ENCODE measurements around the gene TWIST2.

TWIST2 gene

GRCh38 chr2:238938401-238939055, 90.6 kb downstream of the TWIST2 start:
- DNase-seq (ENCODE audit: low read depth, low spot score): no peak

- no peak for DNase-seq (ENCODE audit: low read depth, low spot score)
Observed at GRCh38 chr2:238939074-238939473, 91.2 kb downstream of the TWIST2 start.

- DNase-seq (ENCODE audit: low read depth, low spot score): no peak
Observed at GRCh38 chr2:238939521-238940403, 91.9 kb downstream of the TWIST2 start.

GRCh38 chr2:238940806-238941205, 92.9 kb downstream of the TWIST2 start:
- no peak for DNase-seq (ENCODE audit: low read depth, low spot score)

- DNase-seq (ENCODE audit: low read depth, low spot score): no peak
Observed at GRCh38 chr2:238941262-238941792, 93.4 kb downstream of the TWIST2 start.

GRCh38 chr2:238942080-238942725, 94.3 kb downstream of the TWIST2 start:
- no peak for DNase-seq (ENCODE audit: low read depth, low spot score)

GRCh38 chr2:238942726-238943300, 94.9 kb downstream of the TWIST2 start:
- no peak for DNase-seq (ENCODE audit: low read depth, low spot score)

GRCh38 chr2:238943338-238944067, 95.6 kb downstream of the TWIST2 start:
- DNase-seq (ENCODE audit: low read depth, low spot score): no peak

- no peak for DNase-seq (ENCODE audit: low read depth, low spot score)
Observed at GRCh38 chr2:238945433-238946150, 97.7 kb downstream of the TWIST2 start.

- no peak for DNase-seq (ENCODE audit: low read depth, low spot score)
Observed at GRCh38 chr2:238946318-238947242, 98.7 kb downstream of the TWIST2 start.

- DNase-seq (ENCODE audit: low read depth, low spot score): no peak
Observed at GRCh38 chr2:238947243-238947760, 99.4 kb downstream of the TWIST2 start.

- no peak for DNase-seq (ENCODE audit: low read depth, low spot score)
Observed at GRCh38 chr2:238947920-238948710, 100.2 kb downstream of the TWIST2 start.

GRCh38 chr2:238948765-238949641, 101.1 kb downstream of the TWIST2 start:
- no peak for DNase-seq (ENCODE audit: low read depth, low spot score)

GRCh38 chr2:238949710-238950345, 101.9 kb downstream of the TWIST2 start:
- DNase-seq (ENCODE audit: low read depth, low spot score): no peak

- no peak for DNase-seq (ENCODE audit: low read depth, low spot score)
Observed at GRCh38 chr2:238950551-238950950, 102.7 kb downstream of the TWIST2 start.

GRCh38 chr2:238952261-238952919, 104.5 kb downstream of the TWIST2 start:
- no peak for DNase-seq (ENCODE audit: low read depth, low spot score)
